Measurements from ENCODE around the gene XPA. TPM values are rescaled to one million over a fixed set of nuclear protein-coding genes. Genes with fewer than 3 reads are reported as not detected.
"Not testable (repeated sequence)": the region's sequence is repeated elsewhere in the genome, so short reads cannot be mapped to it uniquely, and the experiment has no call there.

Gene XPA
- 6.3 and 7.2 TPM in 2 replicates for total RNA-seq

DNA sequence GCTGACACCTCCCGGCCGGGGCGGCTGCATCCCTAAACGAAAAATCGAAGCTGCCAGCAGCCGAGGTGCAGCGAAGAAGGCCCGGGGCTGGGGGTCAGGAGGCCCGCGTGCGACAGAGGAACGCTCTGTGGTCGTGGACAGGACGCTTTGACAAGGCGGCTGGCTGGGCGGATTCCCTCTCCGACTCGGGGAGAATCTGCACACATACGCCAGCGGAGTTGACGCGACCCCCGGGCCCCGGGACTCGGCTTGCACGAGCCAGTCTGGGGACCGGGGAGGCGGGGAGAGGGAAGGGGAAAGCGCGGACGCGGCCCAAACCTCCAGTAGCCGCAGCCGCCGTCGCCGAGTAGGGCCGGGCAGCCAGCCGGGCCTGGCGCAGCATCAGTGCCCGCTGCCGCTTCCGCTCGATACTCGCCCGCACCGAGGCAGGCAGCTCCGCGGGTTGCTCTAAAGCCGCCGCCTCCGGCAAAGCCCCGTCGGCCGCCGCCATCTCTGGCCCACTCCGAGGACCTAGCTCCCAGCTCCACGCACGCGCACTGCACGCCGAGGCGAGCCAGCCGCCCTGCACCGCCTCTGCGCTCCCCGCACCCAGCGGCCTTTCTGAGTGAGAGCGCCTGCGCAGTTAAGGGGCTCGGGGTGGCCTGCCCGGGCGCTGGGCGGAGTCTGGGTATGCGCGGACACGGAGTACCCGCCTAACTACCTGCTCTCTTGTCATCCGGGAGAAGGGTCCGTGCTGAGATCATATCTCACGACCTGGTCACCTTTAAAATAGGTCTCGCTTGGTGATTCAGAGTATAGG lies at the start of gene XPA:
Gene XPA (minus strand): TSS at position 538 of the 799 bp plus-strand sequence. CDS start 48 bp downstream, at position 490.
- DNase-seq (ENCODE audit: low read depth in 2 of 2), result peak; percentile 83 to 95

DNA sequence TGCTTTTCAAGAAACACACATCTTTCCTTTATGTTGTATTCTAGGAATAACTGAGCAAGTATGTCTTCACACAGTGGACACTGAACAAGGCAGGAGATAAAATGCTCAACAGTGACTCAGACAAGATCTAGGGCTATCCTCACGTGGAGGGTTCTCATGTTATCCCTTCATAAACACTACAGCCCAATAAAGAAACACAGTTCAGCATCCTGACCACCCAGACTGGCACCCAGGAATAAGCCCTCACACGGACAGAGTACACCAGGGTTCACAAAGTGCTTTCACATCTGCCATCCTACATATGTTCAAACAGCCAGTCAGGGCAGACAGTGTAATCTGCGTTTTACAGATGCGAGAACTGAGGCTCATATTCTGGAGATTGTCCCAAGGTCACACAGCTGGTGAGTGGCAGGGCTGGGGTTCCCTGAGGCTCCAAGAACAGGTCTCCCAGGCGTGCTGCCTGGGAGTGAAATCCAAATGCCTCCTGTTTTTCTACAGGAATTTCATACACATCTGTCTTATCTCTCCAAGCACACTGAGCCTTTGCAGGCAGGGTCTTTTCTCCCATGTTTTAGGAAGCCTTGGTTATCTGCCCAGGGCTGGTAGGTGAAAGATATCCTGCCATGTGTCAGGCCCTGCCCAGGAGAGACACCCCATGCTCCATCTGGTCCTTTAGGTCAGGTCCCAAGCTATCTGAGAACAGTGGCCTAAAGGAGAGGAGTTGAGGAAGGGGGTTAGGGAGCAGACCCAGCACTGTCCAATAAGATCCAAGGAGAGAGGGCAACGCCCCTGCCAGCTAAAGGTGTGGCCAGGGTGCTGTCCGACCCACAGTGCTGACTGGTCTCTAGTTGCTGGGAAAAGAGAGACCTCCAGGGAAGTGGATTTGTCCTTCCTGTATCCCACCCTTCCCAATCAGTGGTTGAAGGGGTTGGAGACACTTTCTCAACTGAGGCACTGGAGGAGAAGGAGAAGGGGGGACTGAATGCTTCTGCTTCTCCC lies 47.9 kb upstream of the XPA start:
- DNase-seq (ENCODE audit: low read depth in 2 of 2), result no peak

DNA sequence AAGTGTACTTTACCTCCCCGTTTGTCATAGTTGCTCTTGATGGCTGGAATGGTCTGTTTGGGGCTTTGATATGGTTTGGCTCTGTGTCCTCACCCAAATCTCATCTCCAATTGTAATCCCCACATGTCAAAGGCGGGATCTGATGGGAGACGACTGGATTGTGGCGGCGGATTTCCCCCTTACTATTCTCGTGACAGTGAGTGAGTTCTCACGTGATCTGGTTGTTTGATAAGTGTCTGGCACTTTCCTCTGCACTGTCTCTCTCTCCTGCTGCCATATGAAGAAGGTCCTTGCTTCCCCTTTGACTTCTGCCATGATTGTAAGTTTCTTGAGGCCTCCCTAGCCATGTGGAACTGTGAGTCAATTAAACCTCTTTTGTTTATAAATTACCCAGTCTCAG lies 46.9 kb upstream of the XPA start:
- DNase-seq (ENCODE audit: low read depth in 2 of 2), result not testable (repeated sequence)

- no peak for DNase-seq (ENCODE audit: low read depth in 2 of 2)
Observed at GRCh38 chr9:97742545-97742944, 45.4 kb upstream of the XPA start.

DNA sequence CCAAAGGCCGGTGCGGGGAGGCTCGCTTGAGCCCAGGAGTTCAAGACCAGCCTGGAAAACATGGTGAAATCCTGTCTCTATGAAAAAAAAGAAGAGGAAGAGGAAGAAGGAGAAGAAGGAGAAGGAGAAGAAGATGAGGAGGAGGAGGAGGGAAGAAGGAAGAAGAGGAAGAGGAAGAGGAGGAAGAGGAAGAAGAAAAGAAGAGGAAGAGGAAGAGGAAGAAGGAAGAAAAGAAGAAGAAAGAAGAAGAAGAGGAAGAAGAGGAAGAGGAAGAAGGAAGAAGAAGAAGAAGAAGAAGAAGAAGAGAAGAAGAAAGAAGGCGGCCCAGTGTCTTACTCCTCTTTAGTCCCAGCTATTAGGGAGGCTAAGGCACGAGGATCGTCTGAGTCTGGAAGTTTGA lies 44.8 kb upstream of the XPA start:
- no peak for DNase-seq (ENCODE audit: low read depth in 2 of 2)

- DNase-seq (ENCODE audit: low read depth in 2 of 2), result peak; percentile 2 to 45
Observed at GRCh38 chr9:97740848-97741821, 44.0 kb upstream of the XPA start.

- no peak for DNase-seq (ENCODE audit: low read depth in 2 of 2)
Observed at GRCh38 chr9:97737429-97737828, 40.3 kb upstream of the XPA start.

DNA sequence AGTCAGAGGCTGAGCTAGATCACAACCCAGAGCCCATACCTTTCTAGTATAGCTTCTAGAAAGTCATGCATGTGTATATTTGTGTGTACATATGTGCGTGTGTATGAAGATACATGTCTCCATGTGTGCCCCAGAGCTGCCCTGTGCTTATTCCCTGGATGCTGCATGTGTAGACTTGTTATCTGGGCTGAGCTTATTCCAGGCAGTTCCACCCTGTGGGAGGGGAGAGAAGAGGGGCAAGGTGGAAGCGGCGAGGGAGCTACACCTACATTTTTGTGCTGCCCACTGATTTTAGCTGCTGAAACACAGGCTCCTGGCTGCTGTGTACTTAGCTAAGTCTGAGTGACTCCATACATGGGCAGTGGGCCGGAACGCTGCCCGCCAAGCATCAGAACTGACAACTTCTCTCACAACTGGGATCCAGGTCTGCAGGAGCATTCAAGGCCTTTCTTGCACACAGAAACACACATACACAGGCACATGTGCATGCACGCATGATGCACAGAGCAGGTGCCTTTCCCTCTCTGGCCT lies 38.0 kb upstream of the XPA start:
- DNase-seq (ENCODE audit: low read depth in 2 of 2), result no peak

GRCh38 chr9:97726716-97727115 lies 29.6 kb upstream of the XPA start:
- no peak for DNase-seq (ENCODE audit: low read depth in 2 of 2)

DNA sequence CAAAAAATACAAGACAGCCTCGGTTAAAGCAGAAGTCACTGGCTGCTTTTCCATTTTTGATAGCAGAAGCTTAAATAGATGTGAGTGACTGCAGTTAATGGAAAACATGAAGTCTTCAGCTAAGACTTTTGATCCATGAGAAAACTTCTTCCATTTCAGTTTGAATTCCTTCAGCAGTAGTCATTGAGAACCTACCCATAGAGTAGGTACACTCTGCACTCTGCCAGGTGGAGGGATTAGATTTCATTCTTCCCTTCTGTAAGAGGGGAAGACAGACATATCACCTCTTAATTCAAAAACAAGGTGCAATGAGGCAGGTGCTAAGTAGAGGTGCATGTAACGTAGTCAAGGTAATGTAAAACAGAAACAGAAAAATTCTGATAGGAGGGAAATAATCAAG lies 26.7 kb upstream of the XPA start:
- DNase-seq (ENCODE audit: low read depth in 2 of 2), result no peak

GRCh38 chr9:97722331-97722730 lies 25.2 kb upstream of the XPA start:
- DNase-seq (ENCODE audit: low read depth in 2 of 2), result no peak

GRCh38 chr9:97721396-97721795 lies 24.3 kb upstream of the XPA start:
- no peak for DNase-seq (ENCODE audit: low read depth in 2 of 2)

- no peak for DNase-seq (ENCODE audit: low read depth in 2 of 2)
Observed at GRCh38 chr9:97717866-97718265, 20.7 kb upstream of the XPA start.

- no peak for DNase-seq (ENCODE audit: low read depth in 2 of 2)
Observed at GRCh38 chr9:97714435-97714834, 17.3 kb upstream of the XPA start.

DNA sequence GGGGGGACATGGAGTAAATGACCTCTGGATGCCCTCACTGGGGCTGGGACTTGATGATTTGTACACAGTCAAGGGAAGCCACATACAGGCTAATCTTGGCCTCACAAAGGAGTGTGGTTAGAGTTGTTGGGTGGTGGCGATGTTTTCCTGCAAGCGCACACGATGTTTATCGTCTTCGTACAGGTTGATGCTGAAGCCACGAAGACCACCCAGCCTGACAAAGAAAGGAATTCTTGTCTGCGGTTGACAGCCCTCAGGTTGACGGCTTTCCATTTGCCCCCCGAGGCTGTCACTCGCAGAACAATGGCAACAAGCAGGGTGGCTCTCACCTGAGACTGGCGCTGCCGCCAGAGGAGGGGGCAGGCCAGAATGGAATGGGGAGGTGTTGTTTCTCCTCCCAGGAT lies 14.1 kb upstream of the XPA start:
- no peak for DNase-seq (ENCODE audit: low read depth in 2 of 2)

- DNase-seq (ENCODE audit: low read depth in 2 of 2), result peak; percentile 38 to 71
Observed at GRCh38 chr9:97710356-97711222, 13.4 kb upstream of the XPA start.

DNA sequence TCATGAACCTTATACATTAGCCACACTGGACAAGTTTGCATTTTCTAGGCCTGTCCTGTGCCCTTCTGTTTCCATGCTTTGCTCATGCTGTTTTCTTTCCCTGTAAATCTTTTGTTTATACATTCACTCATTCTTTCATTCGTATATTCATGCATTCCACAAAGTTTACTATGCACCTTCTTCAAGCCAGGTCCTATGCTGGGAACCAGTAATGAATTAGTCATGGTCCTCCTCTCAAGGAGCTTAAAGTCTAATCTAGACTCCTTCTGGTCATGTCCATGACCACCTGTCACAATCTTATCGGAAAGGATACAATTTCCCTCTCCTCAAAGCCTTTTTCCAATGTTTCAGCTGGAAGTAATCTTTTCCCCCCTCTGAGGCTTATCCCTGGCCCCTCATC lies 9.1 kb upstream of the XPA start:
- no peak for DNase-seq (ENCODE audit: low read depth in 2 of 2)

- no peak for DNase-seq (ENCODE audit: low read depth in 2 of 2)
Observed at GRCh38 chr9:97705354-97705950, 8.3 kb upstream of the XPA start.

GRCh38 chr9:97704851-97705250 lies 7.7 kb upstream of the XPA start:
- no peak for DNase-seq (ENCODE audit: low read depth in 2 of 2)

DNA sequence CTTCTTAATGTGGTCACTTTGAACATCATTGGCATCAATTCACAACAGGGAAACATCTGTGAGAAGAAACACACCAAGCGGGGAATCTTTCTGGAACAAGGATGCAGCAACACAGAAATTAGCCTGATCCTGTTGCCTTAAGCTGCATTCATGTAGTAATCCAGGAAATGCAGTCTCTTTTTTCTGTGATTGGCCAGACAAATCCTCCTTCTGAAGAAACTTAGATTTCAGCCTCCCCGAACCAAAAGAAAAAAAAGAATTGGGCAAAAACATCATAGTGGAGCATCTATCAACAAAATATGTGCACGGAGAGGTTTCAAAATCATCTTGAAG lies 7.2 kb upstream of the XPA start:
- DNase-seq (ENCODE audit: low read depth in 2 of 2), result no peak

All from dermis microvascular lymphatic vessel endothelial cell (primary cell).